HL-60/S4 (cell line): ENCODE measurements around the gene SOX11.

Experiments used
- in situ Hi-C: fragments of 300-500 bp; cut with MboI; formaldehyde crosslinking; loops from 2 replicates; pipeline ENCODE4 v1.14.3; 2022; ENCODE audit warnings: low sequenced_read_pairs

Gene SOX11

GRCh38 chr2:5722236-5722635 is 30.1 kb downstream of the SOX11 start:
- in situ Hi-C loops = no loop called here

- in situ Hi-C loops = no loop called here
Observed at GRCh38 chr2:5723791-5724735, 31.9 kb downstream of the SOX11 start.

- in situ Hi-C loops = no loop called here
Observed at GRCh38 chr2:5725072-5725471, 32.9 kb downstream of the SOX11 start.

GRCh38 chr2:5725794-5726463 is 33.7 kb downstream of the SOX11 start:
- in situ Hi-C loops = no loop called here

GRCh38 chr2:5727235-5727634 is 35.1 kb downstream of the SOX11 start:
- in situ Hi-C loops = no loop called here

- in situ Hi-C loops = no loop called here
Observed at GRCh38 chr2:5729416-5729815, 37.2 kb downstream of the SOX11 start.

- in situ Hi-C loops = no loop called here
Observed at GRCh38 chr2:5730386-5730785, 38.2 kb downstream of the SOX11 start.

GRCh38 chr2:5734859-5735520 is 42.8 kb downstream of the SOX11 start:
- in situ Hi-C loops = no loop called here

- in situ Hi-C loops = no loop called here
Observed at GRCh38 chr2:5735521-5735861, 43.3 kb downstream of the SOX11 start.

- in situ Hi-C loops = no loop called here
Observed at GRCh38 chr2:5736050-5736449, 43.9 kb downstream of the SOX11 start.

- in situ Hi-C loops = no loop called here
Observed at GRCh38 chr2:5736886-5737285, 44.7 kb downstream of the SOX11 start.

- in situ Hi-C loops = no loop called here
Observed at GRCh38 chr2:5740053-5740452, 47.9 kb downstream of the SOX11 start.

- in situ Hi-C loops = no loop called here
Observed at GRCh38 chr2:5740817-5741216, 48.6 kb downstream of the SOX11 start.

- in situ Hi-C loops = no loop called here
Observed at GRCh38 chr2:5741242-5741641, 49.1 kb downstream of the SOX11 start.

GRCh38 chr2:5742126-5742525 is 49.9 kb downstream of the SOX11 start:
- in situ Hi-C loops = no loop called here

GRCh38 chr2:5748391-5748790 is 56.2 kb downstream of the SOX11 start:
- in situ Hi-C loops = no loop called here

GRCh38 chr2:5748946-5749345 is 56.8 kb downstream of the SOX11 start:
- in situ Hi-C loops = no loop called here

GRCh38 chr2:5749347-5749746 is 57.2 kb downstream of the SOX11 start:
- in situ Hi-C loops = no loop called here
